Neuron (in vitro differentiated cells): ENCODE data around the gene VPS25.

Experiments
- H2AFZ ChIP-seq: one replicate; pipeline ENCODE4 v1.6.1; 2013; ENCODE audit warnings: low read depth, mild to moderate bottlenecking, inconsistent platforms, low read length, moderate library complexity
- H3K27me3 ChIP-seq: one replicate; pipeline ENCODE4 v1.6.1; 2013; ENCODE audit warnings: low read length; ENCODE audit not compliant: insufficient read depth
- H3K36me3 ChIP-seq: one replicate; pipeline ENCODE4 v1.6.1; 2013; ENCODE audit warnings: low read length; ENCODE audit not compliant: insufficient read depth
- H3K4me1 ChIP-seq: one replicate; pipeline ENCODE4 v1.6.1; 2013; ENCODE audit warnings: low read length; ENCODE audit not compliant: insufficient read depth
- H3K4me3 ChIP-seq: 2 replicates; pipeline ENCODE4 v1.5.1; 2013; ENCODE audit warnings: mild to moderate bottlenecking, low read length, moderate library complexity
- H3K9me3 ChIP-seq: one replicate; pipeline ENCODE4 v1.6.1; 2013; ENCODE audit warnings: low read length

The VPS25 gene

GRCh38 chr17:42779304-42779935, 6.2 kb downstream of the VPS25 start:
- Histone ChIP-seq H2AFZ (no peak overlapping the region), H3K4me3 (no peak overlapping the region), H3K36me3 (peaks cover 33% of the 10 kb centered on the region), H3K9me3 (no peaks in the 10 kb centered on the region), H3K4me1 (peaks cover 3% of the 10 kb centered on the region), H3K27me3 (no peaks in the 10 kb centered on the region)

- Histone ChIP-seq H3K36me3 (peaks cover 32% of the 10 kb centered on the region), H2AFZ (no peak within 1 kb of the TSS), H3K9me3 (no peaks in the 10 kb centered on the region), H3K4me3 (no peak within 1 kb of the TSS), H3K27me3 (no peaks in the 10 kb centered on the region), H3K4me1 (no peaks in the 10 kb centered on the region)
These were observed 6.9 kb downstream of the VPS25 start, which contains the start of gene WNK4 for GRCh38 chr17:42779936-42780850. Gene WNK4 (plus strand): TSS chr17:42780610. CDS start chr17:42780699, 89 bp downstream.

GRCh38 chr17:42780851-42781638, 7.8 kb downstream of the VPS25 start:
- Histone ChIP-seq H3K4me3 (no peak overlapping the region), H3K36me3 (peaks cover 24% of the 10 kb centered on the region), H3K4me1 (no peaks in the 10 kb centered on the region), H3K9me3 (no peaks in the 10 kb centered on the region), H3K27me3 (no peaks in the 10 kb centered on the region), H2AFZ (no peak overlapping the region)

DNA sequence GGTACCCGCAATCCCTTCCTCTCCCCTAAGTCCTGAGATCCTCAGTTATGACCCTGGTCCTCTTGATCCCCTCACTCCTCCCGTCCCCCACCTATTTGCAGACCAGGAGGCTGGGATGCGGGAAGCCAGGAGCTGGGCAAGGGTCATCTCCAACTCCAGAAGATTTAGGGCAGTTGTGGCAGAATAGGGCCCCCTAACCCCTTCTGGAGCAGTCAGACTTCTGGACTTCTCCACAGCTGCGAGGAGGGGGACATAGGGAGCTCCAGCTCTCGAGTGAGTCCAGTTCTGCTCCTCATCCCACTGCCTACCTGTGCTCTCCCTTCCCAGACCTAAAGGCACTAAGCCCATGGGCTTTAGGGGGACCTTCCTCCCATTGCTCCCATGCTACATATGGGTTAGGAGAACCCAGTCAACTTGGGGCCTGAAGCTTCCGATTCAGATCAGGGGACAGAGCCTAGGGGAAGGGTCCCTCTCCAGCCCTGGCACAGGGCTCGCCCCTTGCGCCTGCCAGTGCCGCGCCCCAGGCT, 8.5 kb downstream of the VPS25 start:
- Histone ChIP-seq H2AFZ (no peak overlapping the region), H3K4me1 (no peaks in the 10 kb centered on the region), H3K36me3 (peaks cover 21% of the 10 kb centered on the region), H3K9me3 (no peaks in the 10 kb centered on the region), H3K27me3 (no peaks in the 10 kb centered on the region), H3K4me3 (no peak overlapping the region)

DNA sequence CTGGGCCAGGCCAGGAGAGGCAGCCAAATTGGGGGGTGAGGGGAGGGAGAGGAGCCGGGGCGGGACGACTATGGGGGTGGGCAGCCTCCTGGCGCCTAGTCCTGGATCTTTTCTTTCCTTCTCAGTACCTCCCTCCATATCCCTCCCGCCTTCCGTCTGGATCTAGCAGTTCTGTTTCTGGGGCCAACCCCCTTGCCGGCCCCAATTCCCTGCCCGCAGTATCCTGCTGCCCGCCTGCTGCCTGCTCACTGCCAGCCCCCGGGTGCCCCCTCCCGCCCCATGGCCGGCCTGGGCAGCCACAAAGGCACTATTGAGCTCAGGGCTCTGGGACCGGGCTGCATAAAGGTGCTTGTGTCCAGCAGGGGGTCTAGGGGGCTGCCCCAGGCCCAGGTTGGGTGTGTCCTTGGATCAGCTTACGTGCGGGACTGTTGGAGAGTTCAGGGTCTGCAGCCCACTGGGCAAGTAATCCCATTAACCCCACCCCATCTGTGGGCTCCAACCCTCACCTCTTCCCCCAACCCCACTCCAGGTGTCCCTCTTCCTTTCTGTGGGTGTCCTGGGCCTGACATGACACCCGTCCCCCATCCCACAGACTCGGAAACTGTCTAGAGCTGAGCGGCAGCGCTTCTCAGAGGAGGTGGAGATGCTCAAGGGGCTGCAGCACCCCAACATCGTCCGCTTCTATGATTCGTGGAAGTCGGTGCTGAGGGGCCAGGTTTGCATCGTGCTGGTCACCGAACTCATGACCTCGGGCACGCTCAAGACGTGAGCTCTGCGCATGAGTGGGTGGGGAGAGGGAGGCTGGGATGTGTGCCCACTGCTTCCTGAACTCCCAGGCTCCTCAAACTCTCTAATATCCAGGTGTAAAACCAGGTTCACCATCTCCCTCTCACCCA, 9.2 kb downstream of the VPS25 start:
- no peak overlapping the region for H3K4me3 ChIP-seq
- H3K36me3 ChIP-seq: peaks cover 20% of the 10 kb centered on the region
- no peaks in the 10 kb centered on the region for H3K4me1 ChIP-seq
- no peaks in the 10 kb centered on the region for H3K9me3 ChIP-seq
- H2AFZ ChIP-seq: no peak overlapping the region
- H3K27me3 ChIP-seq: no peaks in the 10 kb centered on the region

- Histone ChIP-seq H3K36me3 (peaks cover 14% of the 10 kb centered on the region), H2AFZ (no peak overlapping the region), H3K4me1 (no peaks in the 10 kb centered on the region), H3K9me3 (no peaks in the 10 kb centered on the region), H3K27me3 (no peaks in the 10 kb centered on the region), H3K4me3 (no peak overlapping the region)
These were observed 10.0 kb downstream of the VPS25 start for GRCh38 chr17:42783062-42783790.

DNA sequence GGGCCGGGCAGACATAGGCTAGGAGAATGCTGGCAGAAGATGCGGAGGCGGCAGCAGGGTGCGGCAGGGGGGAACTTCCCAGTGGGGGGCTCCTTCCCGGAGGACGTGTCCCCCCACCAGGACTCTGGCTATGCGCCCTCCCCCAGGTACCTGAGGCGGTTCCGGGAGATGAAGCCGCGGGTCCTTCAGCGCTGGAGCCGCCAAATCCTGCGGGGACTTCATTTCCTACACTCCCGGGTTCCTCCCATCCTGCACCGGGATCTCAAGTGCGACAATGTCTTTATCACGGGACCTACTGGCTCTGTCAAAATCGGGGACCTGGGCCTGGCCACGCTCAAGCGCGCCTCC, 10.5 kb downstream of the VPS25 start:
- no peaks in the 10 kb centered on the region for H3K4me1 ChIP-seq
- no peak overlapping the region for H2AFZ ChIP-seq
- H3K9me3 ChIP-seq: no peaks in the 10 kb centered on the region
- no peak overlapping the region for H3K4me3 ChIP-seq
- no peaks in the 10 kb centered on the region for H3K27me3 ChIP-seq
- H3K36me3 ChIP-seq: peaks cover 8% of the 10 kb centered on the region

DNA sequence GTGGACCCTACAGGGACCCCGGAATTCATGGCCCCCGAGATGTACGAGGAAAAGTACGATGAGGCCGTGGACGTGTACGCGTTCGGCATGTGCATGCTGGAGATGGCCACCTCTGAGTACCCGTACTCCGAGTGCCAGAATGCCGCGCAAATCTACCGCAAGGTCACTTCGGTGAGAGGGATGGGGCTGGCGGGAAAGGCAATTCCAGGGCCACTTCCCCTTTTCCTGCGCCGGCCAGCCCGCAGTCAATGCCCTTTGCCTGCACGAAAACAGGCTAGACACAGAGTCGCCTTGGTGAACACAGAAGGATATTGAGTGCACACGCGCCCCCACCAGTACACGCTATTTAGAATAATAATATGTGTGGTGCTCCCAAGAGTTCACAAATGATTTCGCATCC, 11.2 kb downstream of the VPS25 start:
- no peaks in the 10 kb centered on the region for H3K9me3 ChIP-seq
- peaks cover 2% of the 10 kb centered on the region for H3K36me3 ChIP-seq
- no peak overlapping the region for H2AFZ ChIP-seq
- H3K4me3 ChIP-seq: no peak overlapping the region
- H3K27me3 ChIP-seq: no peaks in the 10 kb centered on the region
- no peaks in the 10 kb centered on the region for H3K4me1 ChIP-seq

DNA sequence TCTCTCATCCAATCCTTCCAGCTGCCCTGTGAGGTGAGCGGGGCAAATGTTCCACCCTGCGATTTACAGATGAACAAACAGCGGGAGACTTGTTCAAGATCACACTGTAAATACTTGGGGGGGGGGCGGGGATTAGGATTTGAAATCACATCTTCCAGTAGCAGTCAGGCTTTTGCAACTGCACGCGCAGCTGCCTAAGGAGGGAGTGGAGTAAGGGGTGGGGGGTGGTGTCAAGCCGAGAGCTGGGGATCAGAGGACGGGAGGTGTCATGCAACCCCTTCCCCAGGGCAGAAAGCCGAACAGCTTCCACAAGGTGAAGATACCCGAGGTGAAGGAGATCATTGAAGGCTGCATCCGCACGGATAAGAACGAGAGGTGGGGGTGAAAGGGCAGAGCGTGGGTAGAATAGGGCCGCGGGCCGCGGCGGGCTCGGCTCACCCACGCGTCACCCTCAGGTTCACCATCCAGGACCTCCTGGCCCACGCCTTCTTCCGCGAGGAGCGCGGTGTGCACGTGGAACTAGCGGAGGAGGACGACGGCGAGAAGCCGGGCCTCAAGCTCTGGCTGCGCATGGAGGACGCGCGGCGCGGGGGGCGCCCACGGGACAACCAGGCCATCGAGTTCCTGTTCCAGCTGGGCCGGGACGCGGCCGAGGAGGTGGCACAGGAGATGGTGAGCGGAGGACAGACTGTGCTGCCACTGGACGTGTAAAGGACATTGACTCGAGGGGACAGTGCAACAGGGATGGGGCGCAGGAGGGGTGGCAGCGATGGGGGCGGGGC, 11.8 kb downstream of the VPS25 start:
- Histone ChIP-seq H3K27me3 (no peaks in the 10 kb centered on the region), H3K4me3 (no peak overlapping the region), H3K9me3 (no peaks in the 10 kb centered on the region), H2AFZ (no peak overlapping the region), H3K4me1 (no peaks in the 10 kb centered on the region), H3K36me3 (peaks cover 1% of the 10 kb centered on the region)

DNA sequence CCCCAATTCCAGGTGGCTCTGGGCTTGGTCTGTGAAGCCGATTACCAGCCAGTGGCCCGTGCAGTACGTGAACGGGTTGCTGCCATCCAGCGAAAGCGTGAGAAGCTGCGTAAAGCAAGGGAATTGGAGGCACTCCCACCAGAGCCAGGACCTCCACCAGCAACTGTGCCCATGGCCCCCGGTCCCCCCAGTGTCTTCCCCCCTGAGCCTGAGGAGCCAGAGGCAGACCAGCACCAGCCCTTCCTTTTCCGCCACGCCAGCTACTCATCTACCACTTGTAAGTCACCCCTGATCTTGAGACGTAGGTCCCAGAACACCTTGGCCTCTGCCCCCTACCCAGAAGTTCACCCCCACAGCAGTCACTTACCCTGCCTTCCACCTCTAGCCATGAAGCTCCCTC, 14.0 kb downstream of the VPS25 start:
- H3K27me3 ChIP-seq: no peaks in the 10 kb centered on the region
- no peak overlapping the region for H2AFZ ChIP-seq
- no peaks in the 10 kb centered on the region for H3K36me3 ChIP-seq
- no peak overlapping the region for H3K4me3 ChIP-seq
- H3K4me1 ChIP-seq: no peaks in the 10 kb centered on the region
- no peaks in the 10 kb centered on the region for H3K9me3 ChIP-seq

DNA sequence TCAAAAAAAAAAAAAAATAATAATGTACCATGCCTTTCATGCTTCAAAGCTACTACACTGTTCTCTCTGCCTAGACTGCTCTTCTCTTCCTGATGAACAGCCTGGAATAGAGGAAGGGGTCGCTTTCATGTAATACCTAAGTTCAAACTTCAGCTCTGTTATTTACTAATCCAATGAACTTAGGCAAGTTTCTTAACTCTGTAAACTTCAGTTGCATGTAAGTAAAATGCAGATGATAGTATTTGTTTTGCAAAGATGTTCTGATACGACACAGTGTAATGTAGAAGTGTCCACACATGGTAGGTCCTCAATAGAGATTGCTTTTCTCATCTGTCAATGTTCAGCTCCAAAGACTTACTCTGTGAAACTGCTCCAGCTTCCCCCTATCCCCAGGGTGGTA, 18.7 kb downstream of the VPS25 start:
- no peaks in the 10 kb centered on the region for H3K4me1 ChIP-seq

More for the DNA sequence above, 18.7 kb downstream of the VPS25 start:
- Histone ChIP-seq H3K9me3 (no peaks in the 10 kb centered on the region), H3K36me3 (peaks cover 4% of the 10 kb centered on the region), H3K27me3 (no peaks in the 10 kb centered on the region), H2AFZ (no peak overlapping the region), H3K4me3 (no peak overlapping the region)
